GM18867 (cell line): Measurements from ENCODE around the gene AGBL4.
"Not testable (repeated sequence)": the region's sequence is repeated elsewhere in the genome, so short reads cannot be mapped to it uniquely, and the experiment has no call there.

Experiments used
- ATAC-seq: cut with Tn5 transposase; IDR thresholded peaks from one replicate; pipeline ENCODE4 v1.9.1; 2021; ENCODE audit warnings: mild to moderate bottlenecking, moderate library complexity; ENCODE audit not compliant: unreplicated experiment

The AGBL4 gene

DNA sequence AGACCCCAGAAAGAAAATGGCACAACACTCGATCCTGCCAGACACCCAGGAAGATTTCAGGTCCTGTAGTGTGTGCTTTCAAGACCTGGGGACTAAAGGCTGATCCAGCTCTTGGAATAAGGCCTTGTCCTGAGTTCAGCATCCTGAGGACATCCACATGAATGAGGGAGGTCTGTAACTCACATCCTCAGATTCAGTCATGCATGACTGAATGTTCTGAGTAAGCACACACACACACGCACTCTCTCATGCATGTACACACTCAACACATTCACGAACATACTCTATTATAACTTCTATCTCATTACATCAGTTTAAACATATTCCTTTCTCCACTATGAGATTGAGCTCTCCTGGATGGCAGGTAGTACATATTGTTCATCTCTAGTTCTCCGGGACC is 973.7 kb downstream of the AGBL4 start:
- no peak for ATAC-seq

DNA sequence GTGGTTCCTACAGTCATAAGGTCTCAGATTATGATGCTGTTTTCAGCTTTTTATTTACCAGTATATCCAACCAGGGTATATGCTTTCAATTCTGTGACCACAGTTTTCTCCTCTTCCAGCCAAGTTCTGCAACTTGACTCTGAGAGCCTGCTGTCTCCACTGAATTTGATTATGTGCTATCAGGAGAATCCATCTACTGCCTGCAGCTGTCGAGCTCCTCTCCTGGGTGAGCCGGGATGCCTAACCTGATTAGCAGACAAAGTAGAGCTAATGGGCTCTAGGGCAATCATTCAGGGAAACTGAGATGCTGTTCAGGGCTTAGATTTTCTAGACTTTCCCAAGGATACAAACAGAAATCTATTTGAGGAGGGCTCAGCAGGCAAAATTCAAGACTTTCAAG is 975.6 kb downstream of the AGBL4 start:
- no peak for ATAC-seq

DNA sequence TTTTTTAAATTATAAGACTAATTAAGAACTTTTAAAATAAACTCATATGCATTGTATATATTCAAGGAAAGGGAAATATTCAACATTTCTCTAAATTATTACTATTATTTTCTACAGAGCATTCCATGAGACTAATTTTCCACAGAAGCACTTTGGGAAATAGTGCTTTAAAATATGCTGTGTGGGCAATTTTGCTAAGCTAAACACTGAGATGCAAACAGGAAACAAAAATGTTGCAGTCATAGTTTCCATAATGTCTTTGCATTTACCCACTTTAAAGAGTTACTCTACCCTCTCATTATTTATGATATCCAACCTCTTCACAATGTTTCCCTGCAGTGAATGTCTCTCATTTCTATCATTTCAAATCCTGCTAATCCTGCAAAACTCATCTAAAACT is 977.4 kb downstream of the AGBL4 start:
- no peak for ATAC-seq

DNA sequence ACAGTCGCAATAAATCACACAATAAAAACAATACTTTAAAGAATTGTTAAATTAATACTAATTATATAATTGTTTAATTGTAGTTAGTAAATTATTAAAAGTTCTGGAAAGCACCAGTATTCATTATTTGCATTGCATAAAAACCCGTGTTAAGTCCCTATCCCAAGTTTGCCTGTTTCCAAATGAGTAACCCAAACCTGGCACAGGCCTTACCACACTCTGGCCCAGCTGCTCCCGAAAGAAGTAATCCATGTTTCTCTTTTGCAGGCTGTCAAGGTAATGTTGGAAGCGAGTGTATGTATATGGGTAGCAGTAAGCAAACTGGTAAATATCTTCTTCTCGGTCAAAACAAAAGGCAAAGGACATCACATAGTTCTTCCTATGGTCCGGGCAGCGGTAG is 978.4 kb downstream of the AGBL4 start:
- ATAC-seq = no peak

DNA sequence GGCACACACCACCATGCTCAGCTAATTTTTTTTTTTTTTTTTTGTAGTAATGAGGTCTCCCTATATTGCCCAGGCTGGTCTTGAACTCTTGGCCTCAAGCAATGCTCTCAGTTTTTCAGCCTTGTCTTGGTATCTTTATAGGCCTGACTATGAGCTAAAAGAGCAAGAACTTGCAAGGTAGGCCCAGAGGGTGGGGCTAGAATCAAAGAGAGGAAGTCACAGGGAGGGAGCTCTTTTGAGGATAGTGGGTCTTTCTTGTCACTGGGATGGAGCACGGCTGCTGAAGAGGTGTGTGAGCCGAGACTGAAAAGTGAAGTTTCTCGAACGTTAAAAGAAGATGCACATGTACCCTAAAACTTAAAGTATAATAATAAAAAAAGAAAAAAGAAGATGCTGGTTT is 987.1 kb downstream of the AGBL4 start:
- no peak for ATAC-seq

DNA sequence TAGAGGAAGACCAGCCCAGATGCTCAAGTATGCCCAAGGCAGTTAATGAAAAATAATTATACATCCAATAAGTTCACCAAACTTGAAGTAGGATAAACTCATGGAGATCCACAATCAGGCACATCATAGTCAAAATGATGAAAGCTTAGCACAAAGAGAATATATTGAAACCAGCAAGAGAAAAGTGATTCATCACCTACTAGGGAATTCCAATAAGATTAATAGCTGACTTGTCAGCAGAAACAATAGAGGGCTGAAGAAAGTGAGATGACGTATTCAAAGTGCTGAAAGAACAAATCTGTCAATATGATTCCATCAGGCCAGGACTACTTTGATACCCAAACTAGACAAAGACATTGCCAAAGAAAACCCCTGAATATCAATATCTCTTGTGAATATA is 995.4 kb downstream of the AGBL4 start:
- ATAC-seq = no peak

DNA sequence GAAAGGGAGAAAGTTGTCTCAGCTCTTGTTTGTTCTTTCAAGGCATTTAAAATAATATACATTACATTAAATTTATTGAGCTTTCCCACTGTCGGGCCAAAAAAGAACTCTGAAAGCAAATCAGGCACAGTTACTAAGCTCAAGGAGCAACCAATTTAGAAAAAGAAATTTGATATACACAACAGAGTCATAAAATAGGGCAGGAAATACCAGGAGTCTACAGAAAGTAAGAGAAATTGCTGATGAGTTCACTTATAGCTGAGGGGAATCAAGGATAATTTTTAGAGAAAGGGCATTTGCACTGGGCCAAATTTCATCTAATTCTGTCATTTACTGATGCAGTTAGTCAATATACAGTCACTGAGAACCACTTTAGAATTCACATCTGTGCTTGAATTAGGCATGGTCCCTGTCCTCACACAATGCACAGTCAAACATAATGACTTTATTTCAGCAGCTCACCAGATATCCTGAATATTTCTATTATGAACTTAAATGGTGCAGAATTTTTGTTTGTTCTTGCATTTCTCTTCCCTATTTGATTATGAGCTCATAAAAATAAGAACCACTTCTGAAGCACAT is 997.4 kb downstream of the AGBL4 start:
- no peak for ATAC-seq

DNA sequence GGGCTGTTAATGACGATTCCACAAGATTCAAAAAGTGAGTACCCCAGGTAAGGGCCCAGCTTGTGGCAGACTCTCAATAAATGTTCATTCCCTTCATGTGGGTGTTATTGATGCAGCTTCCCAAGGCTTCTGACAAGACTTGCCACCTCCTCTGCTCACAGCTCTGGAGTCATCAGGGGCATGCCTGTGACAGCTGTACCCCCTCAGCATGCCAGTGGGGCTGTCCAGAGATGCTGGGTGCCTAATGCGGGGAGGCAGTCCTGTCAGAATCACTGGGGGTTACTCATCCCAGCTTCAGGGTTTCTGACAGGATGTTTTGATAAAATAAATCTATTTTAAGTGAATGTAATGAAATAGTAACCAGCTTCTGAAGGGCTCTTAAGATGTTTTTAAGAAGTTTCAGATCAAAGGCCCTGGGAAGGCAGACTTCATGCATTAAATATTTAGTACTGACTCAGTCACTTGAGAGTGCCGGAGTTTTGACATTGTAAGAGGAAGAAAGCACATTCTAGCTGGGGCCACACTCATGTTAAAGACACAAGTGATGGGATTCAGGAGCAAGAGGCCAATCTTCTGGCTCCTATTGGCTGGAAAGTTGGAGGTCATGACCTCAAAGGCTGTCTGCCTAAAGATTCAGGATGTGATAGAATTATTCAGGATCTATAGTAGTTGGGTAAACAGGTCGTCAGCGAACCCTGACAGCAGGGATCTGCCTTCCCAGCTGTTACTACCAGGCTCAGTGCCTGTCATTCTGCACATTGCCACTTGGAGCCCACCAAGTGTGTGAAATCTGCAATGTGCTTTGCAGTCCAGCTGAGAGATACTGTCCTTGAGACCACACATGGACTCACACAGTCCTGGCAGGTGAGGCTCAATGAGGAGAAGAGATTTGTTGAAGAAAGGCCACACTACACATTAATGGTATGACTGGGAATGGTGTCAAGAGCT is 1007.5 kb downstream of the AGBL4 start:
- no peak for ATAC-seq

DNA sequence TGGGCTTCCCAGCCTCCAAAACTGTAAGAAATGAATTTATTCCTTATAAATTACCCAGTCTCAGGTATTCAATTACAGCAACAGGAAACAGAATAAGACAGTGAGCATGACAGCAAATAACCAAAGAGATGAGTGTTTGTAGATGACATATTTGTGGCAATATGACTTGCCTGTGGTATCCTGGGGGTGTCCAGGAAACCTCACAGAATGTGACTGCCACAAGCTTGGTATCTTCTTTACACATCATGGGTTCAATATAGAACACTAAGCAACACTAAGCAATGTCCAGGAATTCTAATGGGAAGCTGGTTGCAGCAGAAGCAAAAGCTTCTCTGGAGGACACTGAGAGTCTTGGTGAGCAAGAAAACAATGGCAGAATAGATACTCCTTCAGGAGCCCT is 1010.7 kb downstream of the AGBL4 start:
- ATAC-seq = no peak

DNA sequence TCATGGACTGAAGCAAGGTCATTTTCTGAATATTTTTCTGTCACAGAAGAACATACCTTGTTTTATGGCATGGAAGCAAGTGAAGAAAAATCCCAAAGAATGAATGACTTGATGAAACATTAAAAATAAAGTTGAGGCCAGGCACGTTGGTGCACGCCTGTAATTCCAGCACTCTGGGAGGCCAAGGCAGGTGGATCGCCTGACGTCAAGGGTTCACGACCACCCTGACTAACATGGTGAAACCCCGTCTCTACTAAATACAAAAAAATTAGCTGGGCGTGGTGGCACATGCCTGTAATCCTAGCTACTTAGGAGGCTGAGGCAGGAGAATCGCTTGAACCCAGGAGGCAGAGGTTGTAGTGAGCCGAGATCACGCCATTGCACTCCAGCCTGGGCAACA is 1020.8 kb downstream of the AGBL4 start:
- not testable (repeated sequence) for ATAC-seq

DNA sequence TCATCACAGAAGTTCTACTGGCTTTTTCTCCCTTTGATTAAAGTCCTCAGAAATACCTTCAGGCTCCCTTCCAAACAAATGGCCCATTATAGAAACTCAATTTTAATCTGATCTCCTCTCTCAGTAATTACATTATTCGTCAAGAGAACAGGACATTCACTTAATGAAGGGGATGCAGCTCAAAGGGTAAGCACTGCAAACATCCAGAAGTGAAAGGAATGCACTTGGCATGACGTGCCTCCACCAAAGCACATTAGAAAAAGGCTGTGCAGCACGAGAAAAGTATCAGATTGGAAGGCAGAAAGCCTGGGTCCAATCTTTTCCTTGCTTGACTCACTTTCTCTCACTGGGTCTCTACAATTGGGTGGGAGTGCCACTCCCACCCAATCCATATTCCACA is 1024.4 kb downstream of the AGBL4 start:
- no peak for ATAC-seq

DNA sequence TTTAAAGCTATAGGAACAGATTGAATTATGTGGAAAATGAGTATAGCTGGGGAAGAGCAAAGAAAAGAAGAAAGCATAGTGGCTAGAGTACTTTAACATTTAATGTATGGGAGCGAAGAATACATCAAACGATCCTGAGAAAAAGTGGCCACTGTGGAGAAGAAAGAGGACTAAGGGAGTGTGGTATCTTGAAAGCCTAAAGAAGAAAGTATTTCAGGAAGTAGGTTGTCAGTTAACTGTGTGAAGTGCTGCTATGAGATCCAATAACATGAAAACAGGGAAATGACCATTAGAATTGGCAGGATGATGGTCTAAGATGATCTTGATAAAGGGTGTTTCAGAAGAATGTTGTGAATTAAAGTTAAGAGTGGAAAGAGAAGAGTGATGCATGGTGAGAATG is 1027.4 kb downstream of the AGBL4 start:
- no peak for ATAC-seq

DNA sequence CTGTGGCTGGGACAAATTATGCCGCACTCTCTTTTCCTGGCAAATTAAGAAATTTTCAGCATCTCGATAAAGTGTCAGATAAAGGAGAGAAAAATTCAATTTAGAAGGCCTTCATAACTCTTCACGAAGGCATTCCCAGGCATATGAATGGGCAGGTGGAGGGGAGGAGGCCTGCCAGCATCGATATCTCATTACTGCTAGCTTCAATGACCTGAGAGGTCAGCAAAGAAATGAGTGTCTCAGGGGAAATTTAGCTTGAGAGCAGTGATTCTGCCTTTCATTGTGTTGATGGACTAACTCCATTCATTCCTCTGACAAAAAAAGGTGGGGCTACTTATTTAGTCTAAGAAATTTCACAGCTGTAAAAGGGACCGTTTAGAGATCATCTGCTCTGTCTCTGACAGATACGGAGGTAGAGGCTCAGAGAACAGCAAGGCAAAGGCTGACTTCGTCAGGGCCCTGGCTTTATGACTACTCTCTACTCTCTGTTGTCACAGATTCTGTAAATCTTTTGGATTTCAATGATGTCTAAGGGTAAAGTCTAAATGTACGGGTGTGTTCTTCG is 1035.0 kb downstream of the AGBL4 start:
- no peak for ATAC-seq

DNA sequence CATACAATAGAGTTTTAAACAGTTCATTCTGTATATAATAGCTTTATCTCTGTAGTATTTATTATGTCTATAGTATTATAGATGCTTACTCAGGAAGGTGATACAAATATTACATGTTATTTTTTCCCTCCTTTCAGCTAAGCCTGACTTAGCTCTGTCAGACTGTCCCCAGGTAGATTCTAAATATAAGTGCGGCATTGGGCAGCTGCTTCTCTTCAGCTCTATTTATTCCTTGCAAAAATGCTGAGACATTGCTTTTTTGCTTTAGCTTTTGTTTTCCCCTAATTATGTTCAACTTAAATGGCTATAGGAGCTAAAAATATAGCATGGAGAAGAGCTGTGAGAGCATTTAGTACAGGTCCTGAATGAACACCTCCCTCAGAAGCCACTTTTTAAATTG is 1043.8 kb downstream of the AGBL4 start:
- no peak for ATAC-seq

DNA sequence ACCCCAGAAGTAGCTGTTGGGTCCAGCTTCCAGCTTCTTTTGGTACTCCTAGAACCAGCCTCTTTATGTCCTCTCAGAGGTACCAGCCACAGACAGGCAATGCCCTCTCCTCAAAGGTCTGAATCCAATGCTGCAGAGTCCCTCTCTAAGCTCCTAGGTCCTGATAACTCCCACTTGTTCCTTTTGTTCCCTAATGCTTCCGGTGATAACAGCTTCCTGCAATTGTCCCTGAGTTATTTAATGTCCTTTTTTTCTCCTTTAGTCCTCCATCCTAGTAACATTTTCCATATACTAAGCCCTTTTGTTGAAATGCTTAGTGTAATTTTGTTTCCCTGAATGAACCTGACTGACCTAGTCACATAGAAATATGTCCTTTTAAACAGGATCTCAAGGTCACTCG is 1045.3 kb downstream of the AGBL4 start:
- ATAC-seq = no peak

DNA sequence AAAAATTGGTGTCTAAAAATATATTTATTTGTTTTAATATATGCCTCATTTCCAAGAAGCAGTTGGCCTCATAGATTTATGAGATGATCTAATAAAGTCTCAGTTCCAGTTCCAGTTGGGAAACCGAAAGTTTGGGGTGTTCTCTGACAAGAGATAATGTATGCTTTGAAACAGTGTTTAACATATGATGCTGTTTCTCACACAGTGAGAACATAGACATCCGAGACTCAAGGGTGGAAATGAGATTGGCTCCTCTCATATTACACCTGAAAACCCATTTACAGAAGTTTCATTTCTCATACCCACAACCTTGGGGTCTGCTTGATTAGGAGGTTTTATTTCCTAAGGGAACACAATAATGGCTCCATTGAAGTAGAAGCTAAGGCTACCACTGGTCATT is 1046.5 kb downstream of the AGBL4 start:
- no peak for ATAC-seq

DNA sequence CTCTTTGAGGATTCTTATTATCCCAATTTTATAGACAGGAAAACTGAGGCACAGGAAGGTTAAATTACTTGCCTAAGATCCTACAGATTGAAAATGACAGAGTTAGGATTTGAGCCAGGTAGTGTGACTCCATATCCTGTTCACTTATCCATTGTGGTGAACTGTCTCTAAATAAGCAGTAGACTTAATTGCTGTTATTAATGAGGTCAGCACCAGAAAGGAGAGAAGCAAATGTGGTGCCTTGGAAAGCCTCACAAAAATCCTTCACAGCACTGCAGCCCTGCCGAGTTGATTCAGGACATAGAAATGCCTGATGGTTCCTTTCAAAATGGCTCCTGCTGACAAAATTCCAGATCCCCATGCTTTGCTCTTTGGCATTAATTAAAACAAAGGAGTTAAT is 1053.8 kb downstream of the AGBL4 start:
- no peak for ATAC-seq

DNA sequence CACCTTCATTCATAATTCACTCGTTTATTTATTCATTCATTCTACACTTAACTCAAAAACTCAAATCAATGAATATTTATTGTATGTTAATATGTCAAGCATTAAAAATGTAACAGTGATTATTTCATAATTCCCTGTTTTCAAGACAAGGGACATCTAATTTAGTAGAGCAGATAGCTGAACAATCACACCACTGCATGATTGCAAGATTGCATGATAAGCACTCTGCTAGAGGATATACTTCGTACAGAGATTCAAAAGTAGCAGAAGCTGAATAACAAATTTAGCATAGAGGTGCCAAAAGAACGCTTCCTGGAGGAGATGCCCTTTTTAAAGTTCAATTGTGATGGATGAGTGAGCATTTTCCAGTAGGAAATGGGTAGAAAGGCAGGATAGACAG is 1056.4 kb downstream of the AGBL4 start:
- no peak for ATAC-seq

DNA sequence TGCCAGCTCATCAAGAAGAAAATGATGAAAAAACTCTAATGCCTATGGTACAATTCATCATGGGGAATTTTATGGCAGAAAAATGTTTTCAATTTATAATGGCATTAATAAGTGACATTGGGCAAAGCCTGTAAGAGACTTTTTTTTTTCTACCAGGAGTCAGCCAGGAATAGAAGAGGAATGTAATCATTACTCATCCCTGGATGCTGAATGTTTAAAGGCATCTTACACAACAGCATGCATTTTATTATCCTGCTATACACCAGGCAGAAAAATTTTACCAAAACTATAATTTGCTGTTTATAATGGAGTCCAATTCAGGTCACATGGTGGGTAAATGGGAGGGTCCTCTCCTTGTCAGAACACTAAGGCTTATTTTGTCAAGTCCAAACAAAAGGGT is 1057.2 kb downstream of the AGBL4 start:
- no peak for ATAC-seq

DNA sequence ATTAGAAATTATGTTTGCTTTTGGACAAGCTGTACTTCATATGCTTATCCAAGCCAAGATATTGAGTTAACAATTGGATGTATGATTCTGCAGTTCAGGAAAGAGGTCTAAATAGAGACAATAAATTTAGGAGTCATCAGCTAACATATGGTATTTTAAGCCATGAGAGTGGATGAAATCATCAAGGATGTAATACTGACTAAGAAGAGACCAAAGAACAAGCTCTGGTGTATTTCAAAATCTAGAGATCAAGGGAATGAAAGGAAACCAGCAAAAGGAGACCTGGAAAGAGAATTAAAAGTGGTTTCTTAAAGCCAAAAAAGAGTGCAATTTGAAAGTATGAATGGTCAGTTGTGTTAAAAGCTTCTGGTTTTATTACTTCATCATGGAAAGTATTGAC is 1063.4 kb downstream of the AGBL4 start:
- ATAC-seq = no peak

DNA sequence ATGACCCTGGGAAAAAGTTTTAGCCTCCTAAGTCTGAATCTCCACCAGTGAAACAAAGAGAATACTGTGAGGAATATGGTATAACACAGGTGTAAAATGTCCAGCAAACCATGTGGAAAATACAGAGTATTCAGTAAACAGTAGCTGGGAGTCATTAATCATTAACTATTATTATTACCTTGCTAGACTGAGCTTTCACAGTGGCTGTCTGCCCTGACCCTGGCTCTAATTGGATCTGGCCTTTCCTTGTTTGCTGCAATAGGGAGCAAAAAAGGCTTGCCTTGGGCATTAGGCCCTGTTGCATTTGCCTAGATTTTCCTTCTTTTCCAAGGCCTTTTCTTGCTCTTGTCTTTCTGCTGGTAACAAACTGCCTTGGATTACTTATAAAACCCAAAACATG is 1068.0 kb downstream of the AGBL4 start:
- ATAC-seq = no peak

DNA sequence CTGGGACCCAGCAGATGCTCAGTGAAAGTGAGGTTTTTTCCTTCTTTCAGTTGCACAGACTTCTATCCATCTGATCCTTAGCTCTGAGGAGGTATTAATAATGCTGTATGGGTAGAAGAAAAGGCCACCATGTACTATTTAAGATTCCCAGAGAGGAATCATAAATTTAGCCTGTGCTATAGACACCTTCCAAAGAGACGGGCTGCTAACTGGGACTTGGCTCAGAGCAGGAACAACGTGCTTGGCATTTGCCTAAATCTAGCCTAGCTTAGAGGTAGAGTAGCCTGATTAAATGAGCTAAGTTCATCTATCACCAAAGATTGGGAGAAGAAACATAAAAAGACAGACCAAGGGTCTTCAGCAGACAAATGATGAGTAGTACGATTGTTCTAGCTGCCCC is 1070.1 kb downstream of the AGBL4 start:
- no peak for ATAC-seq
